Liver (tissue), 9 donors: ENCODE measurements around the gene IL18BP. TPM values are rescaled to one million over a fixed set of nuclear protein-coding genes. Genes with fewer than 3 reads are reported as not detected.

ENCODE experiments used
- DNase-seq: peaks from one replicate; pipeline ENCODE4 v3.0.0-alpha.2; 2017; ENCODE audit warnings: low spot score
- H3K27ac ChIP-seq, 2 donors: one replicate each; pipeline ENCODE4 v1.7.0; 2013; ENCODE audit warnings: inconsistent platforms in 2 of 2, low read length in 2 of 2, control low read depth in 1 of 2, low read depth in 1 of 2, mild to moderate bottlenecking in 1 of 2
- H3K27me3 ChIP-seq, 4 donors: one replicate each; pipeline versions ENCODE4 v1.6.1 to v1.7.0; 2013; ENCODE audit warnings: low read length in 3 of 4, inconsistent platforms in 1 of 4, mild to moderate bottlenecking in 1 of 4, moderate library complexity in 1 of 4; ENCODE audit not compliant: control insufficient read depth in 4 of 4, insufficient read depth in 4 of 4
- H3K36me3 ChIP-seq, 4 donors: one replicate each; pipeline versions ENCODE4 v1.6.1 to v1.7.0; 2013; ENCODE audit warnings: low read length in 3 of 4, mild to moderate bottlenecking in 3 of 4, low read depth in 1 of 4, moderate library complexity in 1 of 4; ENCODE audit not compliant: control insufficient read depth in 4 of 4, insufficient read depth in 3 of 4
- H3K4me1 ChIP-seq, 4 donors: one replicate each; pipeline versions ENCODE4 v1.6.1 to v1.7.0; 2013; ENCODE audit warnings: low read length in 3 of 4, mild to moderate bottlenecking in 3 of 4, moderate library complexity in 1 of 4; ENCODE audit not compliant: control insufficient read depth in 4 of 4, insufficient read depth in 4 of 4
- H3K4me3 ChIP-seq, 3 donors: one replicate each; pipeline versions ENCODE4 v1.6.1 to v1.7.0; 2013; ENCODE audit warnings: low read length in 3 of 3, control low read depth in 1 of 3, low read depth in 1 of 3, mild to moderate bottlenecking in 1 of 3
- H3K9ac ChIP-seq, 2 donors: one replicate each; pipeline ENCODE4 v1.7.0; 2013; ENCODE audit warnings: low read length in 2 of 2, mild to moderate bottlenecking in 2 of 2, moderate library complexity in 2 of 2, control low read depth in 1 of 2, low read depth in 1 of 2
- H3K9me3 ChIP-seq, 4 donors: one replicate each; pipeline versions ENCODE4 v1.6.1 to v1.7.0; 2013; ENCODE audit warnings: low read length in 3 of 4; ENCODE audit not compliant: control insufficient read depth in 4 of 4
- ATF3 ChIP-seq: IDR thresholded peaks from 2 replicates; pipeline ENCODE4 v1.6.1; 2016; ENCODE audit warnings: antibody characterized with exemption
- FOXA1 ChIP-seq: IDR thresholded peaks from 2 replicates; pipeline ENCODE4 v1.6.1; 2016; ENCODE audit warnings: antibody characterized with exemption
- FOXA2 ChIP-seq: IDR thresholded peaks from 2 replicates; pipeline ENCODE4 v1.6.1; 2016; ENCODE audit warnings: antibody characterized with exemption
- GABPA ChIP-seq, 2 donors: IDR thresholded peaks in 1 of 2; conservative IDR thresholded peaks in 1 of 2; 2 replicates each; pipeline ENCODE4 v1.6.1; 2016; ENCODE audit warnings: antibody characterized with exemption in 2 of 2, mild to moderate bottlenecking in 1 of 2, moderate library complexity in 1 of 2
- HNF4G ChIP-seq: IDR thresholded peaks from 2 replicates; pipeline ENCODE4 v1.6.1; 2016; ENCODE audit warnings: antibody characterized with exemption
- JUND ChIP-seq, 2 donors: IDR thresholded peaks; 2 replicates each; pipeline ENCODE4 v1.6.1; 2016; ENCODE audit warnings: antibody characterized with exemption in 2 of 2
- MAX ChIP-seq: IDR thresholded peaks from 2 replicates; pipeline ENCODE4 v1.6.1; 2016; ENCODE audit warnings: antibody characterized with exemption
- NR2F2 ChIP-seq: IDR thresholded peaks from 2 replicates; pipeline ENCODE4 v1.6.1; 2016; ENCODE audit warnings: antibody characterized with exemption
- RXRA ChIP-seq, 2 donors: IDR thresholded peaks; 2 replicates each; pipeline ENCODE4 v1.6.1; 2017 to 2018; ENCODE audit warnings: antibody characterized with exemption in 2 of 2, mild to moderate bottlenecking in 1 of 2
- SP1 ChIP-seq: IDR thresholded peaks from 2 replicates; pipeline ENCODE4 v1.6.1; 2018; ENCODE audit warnings: antibody characterized with exemption, mild to moderate bottlenecking
- YY1 ChIP-seq: IDR thresholded peaks from 2 replicates; pipeline ENCODE4 v1.6.1; 2016; ENCODE audit warnings: antibody characterized with exemption, mild to moderate bottlenecking
- ZBTB33 ChIP-seq: IDR thresholded peaks from 2 replicates; pipeline ENCODE4 v1.6.1; 2016; ENCODE audit warnings: antibody characterized with exemption
- WGBS: extraction: QIAGEN DNeasy Blood & Tissue Kit; methylation state at CpG from one replicate; pipeline ENCODE4 v1.1.7; 2013; 5-methylcytosine and 5-hydroxymethylcytosine counted together
- polyA plus RNA-seq, 2 donors: library from polyadenylated mRNA; stranded (reverse) in 1 of 2; unstranded in 1 of 2; fragments of 200-250 nt in 1 of 2; fragments of >200 nt in 1 of 2; fragmentation: Nextera tagmentation in 1 of 2; extraction: Ambion mirVana in 1 of 2; gene quantifications; one replicate each; pipeline versions ENCODE4 v1.2.1 to v1.2.3, GENCODE V29; 2013 to 2015
- total RNA-seq, 2 donors: library from RNA; depleted of rRNA; stranded (reverse); fragments of >200 nt; gene quantifications; one replicate each; pipeline ENCODE4 v1.2.3, GENCODE V29; 2014
- donor health status: healthy.
- donor health status: healthy.
- donor health status: healthy.
- donor health status: healthy.
- donor health status: healthy.

Gene IL18BP
- total and polyA plus RNA-seq, 4 donors, result 2.4 to 6.3 (median 4.3) TPM

- TF ChIP-seq ZBTB33, result no peak
- no peak for TF ChIP-seq YY1
- TF ChIP-seq GABPA (IDR thresholded peaks at IDR 0.05 in 1 of 2, conservative IDR thresholded peaks at IDR 0.05 in 1 of 2), result no peak
- no peak for TF ChIP-seq FOXA2
- TF ChIP-seq RXRA (IDR thresholded peaks at IDR 0.05), result no peak
These were observed 7.8 kb downstream of the IL18BP start (continued) for GRCh38 chr11:72006309-72007088.

GRCh38 chr11:72007089-72007476 lies 8.4 kb downstream of the IL18BP start:
- no peak for DNase-seq
- 95% methylated on average over 15 of the region's 15 CpGs for WGBS
- H3K36me3 ChIP-seq, result peaks cover 26 to 98% (median 84%) of the 10 kb centered on the region in 4 donors
- no peaks in the 10 kb centered on the region for H3K27me3 ChIP-seq
- H3K4me1 ChIP-seq, result no peaks in the 10 kb centered on the region
- H3K4me3 ChIP-seq, result no peak overlapping the region
- H3K9me3 ChIP-seq, result no peaks in the 10 kb centered on the region
- no peak for TF ChIP-seq FOXA2
- no peak for TF ChIP-seq GABPA (IDR thresholded peaks at IDR 0.05 in 1 of 2, conservative IDR thresholded peaks at IDR 0.05 in 1 of 2)
- no peak for TF ChIP-seq YY1
- no peak for TF ChIP-seq JUND (IDR thresholded peaks at IDR 0.05)
- no peak for TF ChIP-seq FOXA1
- TF ChIP-seq ATF3, result no peak
- TF ChIP-seq NR2F2, result no peak
- TF ChIP-seq HNF4G, result no peak
- TF ChIP-seq SP1, result no peak
- H3K9ac ChIP-seq, result no peak overlapping the region
- H3K27ac ChIP-seq, result no peak overlapping the region

- Histone ChIP-seq H3K9me3 (no peaks in the 10 kb centered on the region), H3K36me3 (peaks cover 26 to 98% (median 82%) of the 10 kb centered on the region in 4 donors), H3K27me3 (no peaks in the 10 kb centered on the region), H3K27ac (no peak overlapping the region), H3K4me3 (no peak overlapping the region), H3K4me1 (peaks cover 0 to 3% (median under 1%) of the 10 kb centered on the region in 4 donors), H3K9ac (no peak overlapping the region)
- WGBS, result 92% methylated on average over 5 of the region's 5 CpGs
- no peak for TF ChIP-seq MAX
- no peak for TF ChIP-seq YY1
- no peak for TF ChIP-seq GABPA (IDR thresholded peaks at IDR 0.05 in 1 of 2, conservative IDR thresholded peaks at IDR 0.05 in 1 of 2)
- DNase-seq, result no peak
These were observed 8.9 kb downstream of the IL18BP start for GRCh38 chr11:72007587-72007986.

GRCh38 chr11:72008728-72009127 lies 10.0 kb downstream of the IL18BP start:
- no peak for DNase-seq
- Histone ChIP-seq H3K27ac (no peak overlapping the region), H3K9me3 (no peaks in the 10 kb centered on the region), H3K9ac (no peak overlapping the region), H3K27me3 (no peaks in the 10 kb centered on the region), H3K4me1 (peaks cover 2 to 15% (median 8%) of the 10 kb centered on the region in 4 donors), H3K36me3 (peaks cover 25 to 96% (median 74%) of the 10 kb centered on the region in 4 donors), H3K4me3 (no peak overlapping the region)
- WGBS, result 94% methylated on average over 7 of the region's 7 CpGs
- TF ChIP-seq MAX (no peak), FOXA2 (no peak), YY1 (no peak), NR2F2 (no peak)
